HEK293 (cell line): ENCODE results near the gene COBL.
A peak's percentile ranks its signal among the peaks of the same experiment; 100 is the strongest.

Experiments
- BCL6B ChIP-seq: fragments of 450-650 bp; formaldehyde crosslinking; IDR thresholded peaks from 2 replicates; pipeline ENCODE4 v1.5.1; 2017; ENCODE audit warnings: missing biosample characterization, missing genetic modification characterization
- FEZF1 ChIP-seq: fragments of 450-650 bp; formaldehyde crosslinking; IDR thresholded peaks from 2 replicates; pipeline ENCODE4 v1.5.1; 2016; ENCODE audit warnings: missing biosample characterization, missing genetic modification characterization
- HOXC10 ChIP-seq: sonication (generic); formaldehyde crosslinking; IDR thresholded peaks from 2 replicates; pipeline ENCODE4 v1.8.1; 2023; ENCODE audit warnings: mild to moderate bottlenecking, missing genetic modification reagents
- SP3 ChIP-seq: fragments of 450-650 bp; formaldehyde crosslinking; IDR thresholded peaks from 2 replicates; pipeline ENCODE4 v1.5.1; 2016; ENCODE audit warnings: missing biosample characterization, missing genetic modification characterization
- ZBTB20 ChIP-seq: fragments of 450-650 bp; formaldehyde crosslinking; IDR thresholded peaks from 2 replicates; pipeline ENCODE4 v1.5.1; 2016; ENCODE audit warnings: missing biosample characterization, missing genetic modification characterization
- ZBTB26 ChIP-seq: fragments of 450-650 bp; formaldehyde crosslinking; optimal IDR thresholded peaks from 2 replicates; pipeline ENCODE3; 2016; ENCODE audit warnings: missing biosample characterization, mild to moderate bottlenecking, missing genetic modification characterization
- ZBTB49 ChIP-seq: fragments of 450-650 bp; formaldehyde crosslinking; IDR thresholded peaks from 2 replicates; pipeline ENCODE4 v1.5.1; 2016; ENCODE audit warnings: missing biosample characterization, missing genetic modification characterization, low read depth
- ZNF221 ChIP-seq: fragments of 450-650 bp; formaldehyde crosslinking; IDR thresholded peaks from 2 replicates; pipeline ENCODE4 v1.5.1; 2017; ENCODE audit warnings: missing biosample characterization, missing genetic modification characterization, borderline replicate concordance
- ZNF26 ChIP-seq: fragments of 450-650 bp; formaldehyde crosslinking; IDR thresholded peaks from 2 replicates; pipeline ENCODE4 v1.5.1; 2016; ENCODE audit warnings: missing biosample characterization, missing genetic modification characterization
- ZNF280C ChIP-seq: fragments of 450-650 bp; formaldehyde crosslinking; IDR thresholded peaks from 2 replicates; pipeline ENCODE4 v1.5.1; 2016; ENCODE audit warnings: missing biosample characterization, missing genetic modification characterization
- ZNF37A ChIP-seq: fragments of 450-650 bp; IDR thresholded peaks from 2 replicates; pipeline ENCODE4 v1.5.1; 2018; ENCODE audit warnings: missing biosample characterization, missing genetic modification characterization
- ZNF510 ChIP-seq: fragments of 450-650 bp; formaldehyde crosslinking; IDR thresholded peaks from 2 replicates; pipeline ENCODE4 v1.5.1; 2018; ENCODE audit warnings: mild to moderate bottlenecking, missing genetic modification characterization, missing biosample characterization; ENCODE audit not compliant: insufficient replicate concordance
- ZNF560 ChIP-seq: fragments of 450-650 bp; formaldehyde crosslinking; IDR thresholded peaks from 2 replicates; pipeline ENCODE4 v1.5.1; 2017; ENCODE audit warnings: missing biosample characterization, missing genetic modification characterization, borderline replicate concordance
- ZNF639 ChIP-seq: fragments of 450-650 bp; formaldehyde crosslinking; IDR thresholded peaks from 2 replicates; pipeline ENCODE4 v1.5.1; 2016; ENCODE audit warnings: missing biosample characterization, missing genetic modification characterization
- ZSCAN16 ChIP-seq: fragments of 450-650 bp; formaldehyde crosslinking; IDR thresholded peaks from 2 replicates; pipeline ENCODE4 v1.5.1; 2016; ENCODE audit warnings: missing biosample characterization, missing genetic modification characterization
- ZXDB ChIP-seq: fragments of 450-650 bp; formaldehyde crosslinking; IDR thresholded peaks from 2 replicates; pipeline ENCODE4 v1.5.1; 2016; ENCODE audit warnings: missing biosample characterization, missing genetic modification characterization

The COBL gene

GRCh38 chr7:51315393-51316261 is 982 bp downstream of the COBL start (continued):
- TF ChIP-seq ZNF280C: no peak
- 0 out of 2 replicates have a peak, but pooled peaks have one; percentile 19 for TF ChIP-seq ZXDB (tag by site-specific recombination)
- no peak for TF ChIP-seq ZSCAN16 (tag by site-specific recombination)
- no peak for TF ChIP-seq ZNF639 (tag by site-specific recombination)
- no peak for TF ChIP-seq SP3
- no peak for TF ChIP-seq ZNF560 (tag by site-specific recombination)
- TF ChIP-seq ZBTB20 (tag by site-specific recombination): peak; percentile 81
- TF ChIP-seq HOXC10: no peak
- TF ChIP-seq ZNF37A (tag by site-specific recombination): no peak
- no peak for TF ChIP-seq ZNF26
- peak; percentile 69 for TF ChIP-seq ZBTB26
- no peak for TF ChIP-seq BCL6B (tag by site-specific recombination)
- TF ChIP-seq ZNF221 (tag by site-specific recombination): no peak
- no peak for TF ChIP-seq ZNF510 (tag by site-specific recombination)
- no peak for TF ChIP-seq FEZF1 (tag by site-specific recombination)
- no peak for TF ChIP-seq ZBTB49 (tag by site-specific recombination)
